K562 (cell line): ENCODE measurements around the gene CALML3. TPM values are rescaled to one million over a fixed set of nuclear protein-coding genes. Genes with fewer than 3 reads are reported as not detected.

Experiments used
- EGR1 ChIP-seq: fragments of 450-650 bp; conservative IDR thresholded peaks from 2 replicates; pipeline ENCODE4 v1.6.1; 2017; ENCODE audit warnings: mild to moderate bottlenecking
- JUN ChIP-seq, 2 experiments: sonication (generic) in 1 of 2; formaldehyde crosslinking in 1 of 2; IDR thresholded peaks; 2 replicates each; pipeline versions ENCODE4 v1.6.1 to v1.8.0; 2012 to 2022; ENCODE audit warnings: borderline replicate concordance in 2 of 2, mild to moderate bottlenecking in 2 of 2, improper control_type of control experiment in 1 of 2, low read depth in 1 of 2, low read length in 1 of 2, missing genetic modification reagents in 1 of 2
- MYNN ChIP-seq, 2 experiments: sonication (generic); formaldehyde crosslinking in 1 of 2; IDR thresholded peaks; 2 replicates each; pipeline versions ENCODE4 v1.5.0 to v1.6.1; 2016 to 2020; ENCODE audit warnings: antibody characterized with exemption in 1 of 2, missing genetic modification reagents in 1 of 2
- RB1 ChIP-seq: fragments of 450-650 bp; IDR thresholded peaks from 2 replicates; pipeline ENCODE4 v1.6.1; 2017; ENCODE audit warnings: low read depth, mild to moderate bottlenecking
- TBL1XR1 ChIP-seq, 2 experiments: IDR thresholded peaks; 2 replicates each; pipeline ENCODE4 v1.6.1; 2012; ENCODE audit warnings: improper control_type of control experiment in 2 of 2, low read length in 2 of 2, mild to moderate bottlenecking in 1 of 2
- TEAD4 ChIP-seq, 2 experiments: sonication (generic) in 1 of 2; formaldehyde crosslinking in 1 of 2; IDR thresholded peaks; 2 replicates each; pipeline versions ENCODE4 v1.6.1 to v1.8.0; 2012 to 2022; ENCODE audit warnings: borderline replicate concordance in 1 of 2, inconsistent platforms in 1 of 2, low read length in 1 of 2, mild to moderate bottlenecking in 1 of 2, missing genetic modification reagents in 1 of 2
- polyA plus RNA-seq, 8 experiments: library from polyadenylated mRNA; depleted of rRNA in 4 of 8; stranded (reverse) in 5 of 8; unstranded in 3 of 8; fragments of >200 nt; fragmentation: Nextera tagmentation in 2 of 8; fragmentation: Illumina TruSeq in 1 of 8; extraction: Ambion mirVana in 2 of 8; extraction: Trizol in 1 of 8; gene quantifications; 2 replicates each; pipeline versions ENCODE4 v1.2.1 to v1.2.3, GENCODE V29; 2011 to 2014; ENCODE audit warnings: inconsistent platforms in 1 of 8, missing spikeins in 1 of 8
- total RNA-seq, 7 experiments: library from RNA; depleted of rRNA in 6 of 7; stranded (reverse); fragments of >200 nt in 6 of 7; fragmentation: Illumina TruSeq in 2 of 7; extraction: Trizol in 2 of 7; gene quantifications; 2 replicates each; pipeline versions ENCODE4 v1.2.1 to v1.2.3, GENCODE V29; 2011 to 2021; ENCODE audit warnings: low replicate concordance in 1 of 7
- TF ChIP-seq, protein P1 (sequence below), 2 experiments: fragments of 450-650 bp in 1 of 2; sonication (generic) in 1 of 2; formaldehyde crosslinking in 1 of 2; IDR thresholded peaks; 2 replicates each; pipeline versions ENCODE4 v1.7.1 to v1.9.0; 2016 to 2022; ENCODE audit warnings: inconsistent platforms in 1 of 2, mild to moderate bottlenecking in 1 of 2, missing genetic modification reagents in 1 of 2
- TF ChIP-seq, protein P2 (sequence below): fragments of 200-400 bp; formaldehyde crosslinking; IDR thresholded peaks from 2 replicates; pipeline ENCODE4 v1.6.1; 2017; ENCODE audit warnings: mild to moderate bottlenecking, low read depth, low read length, moderate library complexity

CALML3 gene
- total and polyA plus RNA-seq, 9 of the 15 experiments (the other 6 are each of a cell fraction or from before 2014, with no cell fraction given) = not detected

GRCh38 chr10:5492322-5492855 is 32.4 kb upstream of the CALML3 start (continued):
- TF ChIP-seq, protein P1, sequence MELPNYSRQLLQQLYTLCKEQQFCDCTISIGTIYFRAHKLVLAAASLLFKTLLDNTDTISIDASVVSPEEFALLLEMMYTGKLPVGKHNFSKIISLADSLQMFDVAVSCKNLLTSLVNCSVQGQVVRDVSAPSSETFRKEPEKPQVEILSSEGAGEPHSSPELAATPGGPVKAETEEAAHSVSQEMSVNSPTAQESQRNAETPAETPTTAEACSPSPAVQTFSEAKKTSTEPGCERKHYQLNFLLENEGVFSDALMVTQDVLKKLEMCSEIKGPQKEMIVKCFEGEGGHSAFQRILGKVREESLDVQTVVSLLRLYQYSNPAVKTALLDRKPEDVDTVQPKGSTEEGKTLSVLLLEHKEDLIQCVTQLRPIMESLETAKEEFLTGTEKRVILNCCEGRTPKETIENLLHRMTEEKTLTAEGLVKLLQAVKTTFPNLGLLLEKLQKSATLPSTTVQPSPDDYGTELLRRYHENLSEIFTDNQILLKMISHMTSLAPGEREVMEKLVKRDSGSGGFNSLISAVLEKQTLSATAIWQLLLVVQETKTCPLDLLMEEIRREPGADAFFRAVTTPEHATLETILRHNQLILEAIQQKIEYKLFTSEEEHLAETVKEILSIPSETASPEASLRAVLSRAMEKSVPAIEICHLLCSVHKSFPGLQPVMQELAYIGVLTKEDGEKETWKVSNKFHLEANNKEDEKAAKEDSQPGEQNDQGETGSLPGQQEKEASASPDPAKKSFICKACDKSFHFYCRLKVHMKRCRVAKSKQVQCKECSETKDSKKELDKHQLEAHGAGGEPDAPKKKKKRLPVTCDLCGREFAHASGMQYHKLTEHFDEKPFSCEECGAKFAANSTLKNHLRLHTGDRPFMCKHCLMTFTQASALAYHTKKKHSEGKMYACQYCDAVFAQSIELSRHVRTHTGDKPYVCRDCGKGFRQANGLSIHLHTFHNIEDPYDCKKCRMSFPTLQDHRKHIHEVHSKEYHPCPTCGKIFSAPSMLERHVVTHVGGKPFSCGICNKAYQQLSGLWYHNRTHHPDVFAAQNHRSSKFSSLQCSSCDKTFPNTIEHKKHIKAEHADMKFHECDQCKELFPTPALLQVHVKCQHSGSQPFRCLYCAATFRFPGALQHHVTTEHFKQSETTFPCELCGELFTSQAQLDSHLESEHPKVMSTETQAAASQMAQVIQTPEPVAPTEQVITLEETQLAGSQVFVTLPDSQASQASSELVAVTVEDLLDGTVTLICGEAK (IDR thresholded peaks at IDR 0.05) = no peak
- TF ChIP-seq, protein P1 (CRISPR knock-in tag; IDR thresholded peaks at IDR 0.05) = no peak
- TF ChIP-seq TBL1XR1 (IDR thresholded peaks at IDR 0.05; ENCODE audit: low read length in 2 of 2) (no peak), JUN (IDR thresholded peaks at IDR 0.05; ENCODE audit: borderline replicate concordance, low read depth, low read length) (no peak), JUN (CRISPR knock-in tag; IDR thresholded peaks at IDR 0.05; ENCODE audit: borderline replicate concordance) (no peak), RB1 (no peak), MYNN (IDR thresholded peaks at IDR 0.05) (no peak), MYNN (CRISPR knock-in tag; IDR thresholded peaks at IDR 0.05) (no peak), TEAD4 (IDR thresholded peaks at IDR 0.05; ENCODE audit: low read length) (no peak), TEAD4 (CRISPR knock-in tag; IDR thresholded peaks at IDR 0.05; ENCODE audit: borderline replicate concordance) (no peak), EGR1 (no peak)
- TF ChIP-seq, protein P2, sequence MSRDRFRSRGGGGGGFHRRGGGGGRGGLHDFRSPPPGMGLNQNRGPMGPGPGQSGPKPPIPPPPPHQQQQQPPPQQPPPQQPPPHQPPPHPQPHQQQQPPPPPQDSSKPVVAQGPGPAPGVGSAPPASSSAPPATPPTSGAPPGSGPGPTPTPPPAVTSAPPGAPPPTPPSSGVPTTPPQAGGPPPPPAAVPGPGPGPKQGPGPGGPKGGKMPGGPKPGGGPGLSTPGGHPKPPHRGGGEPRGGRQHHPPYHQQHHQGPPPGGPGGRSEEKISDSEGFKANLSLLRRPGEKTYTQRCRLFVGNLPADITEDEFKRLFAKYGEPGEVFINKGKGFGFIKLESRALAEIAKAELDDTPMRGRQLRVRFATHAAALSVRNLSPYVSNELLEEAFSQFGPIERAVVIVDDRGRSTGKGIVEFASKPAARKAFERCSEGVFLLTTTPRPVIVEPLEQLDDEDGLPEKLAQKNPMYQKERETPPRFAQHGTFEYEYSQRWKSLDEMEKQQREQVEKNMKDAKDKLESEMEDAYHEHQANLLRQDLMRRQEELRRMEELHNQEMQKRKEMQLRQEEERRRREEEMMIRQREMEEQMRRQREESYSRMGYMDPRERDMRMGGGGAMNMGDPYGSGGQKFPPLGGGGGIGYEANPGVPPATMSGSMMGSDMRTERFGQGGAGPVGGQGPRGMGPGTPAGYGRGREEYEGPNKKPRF = no peak
- TF ChIP-seq, all 486 proteins: peak for 0
